ENCODE data around the gene PLPP6.
A peak's percentile ranks its signal among the peaks of the same experiment; 100 is the strongest.

Gene PLPP6

GRCh38 chr9:4662108-4662988 lies at the start of gene PLPP6:
TSS of gene PLPP6 (plus strand) at chr9:4662294. CDS start at chr9:4662376, 82 bp downstream.
- Histone ChIP-seq H3K4me3 (ENCODE audit: low read depth in 1 of 2, low read length in 2 of 2) (peak within 1 kb of the TSS; percentile 85 to 87), H3K9ac (ENCODE audit: low read depth in 1 of 2, low read length in 2 of 2) (peak within 1 kb of the TSS; percentile 72 to 86), H3K9me3 (ENCODE audit: control insufficient read depth in 1 of 2, low read length in 2 of 2) (no peaks in the 10 kb centered on the region), H3K4me1 (ENCODE audit: control insufficient read depth in 1 of 2, insufficient read depth in 2 of 2, low read length in 2 of 2) (peaks cover 38 to 42% of the 10 kb centered on the region in 2 donors), H3K36me3 (ENCODE audit: control insufficient read depth in 1 of 2, insufficient read depth in 2 of 2, low read length in 2 of 2) (no peaks in the 10 kb centered on the region), H3K27ac (ENCODE audit: low read depth, low read length) (peak within 1 kb of the TSS; percentile 84), H3K27me3 (ENCODE audit: control insufficient read depth in 1 of 2, insufficient read depth in 2 of 2, low read length in 2 of 2) (no peaks in the 10 kb centered on the region)

- Histone ChIP-seq H3K4me1 (ENCODE audit: control insufficient read depth in 1 of 2, insufficient read depth in 2 of 2, low read length in 2 of 2) (no peaks in the 10 kb centered on the region), H3K36me3 (ENCODE audit: control insufficient read depth in 1 of 2, insufficient read depth in 2 of 2, low read length in 2 of 2) (peaks cover 0 to 17% of the 10 kb centered on the region in 2 donors), H3K9me3 (ENCODE audit: control insufficient read depth in 1 of 2, low read length in 2 of 2) (no peaks in the 10 kb centered on the region), H3K9ac (ENCODE audit: low read depth in 1 of 2, low read length in 2 of 2) (no peak overlapping the region), H3K4me3 (ENCODE audit: low read depth in 1 of 2, low read length in 2 of 2) (no peak overlapping the region), H3K27ac (ENCODE audit: low read depth, low read length) (no peak overlapping the region), H3K27me3 (ENCODE audit: control insufficient read depth in 1 of 2, insufficient read depth in 2 of 2, low read length in 2 of 2) (no peaks in the 10 kb centered on the region)
These were observed 47.5 kb upstream of the PLPP6 start for GRCh38 chr9:4614627-4615026.

GRCh38 chr9:4615251-4615650 lies 46.8 kb upstream of the PLPP6 start:
- peaks cover 0 to 17% of the 10 kb centered on the region in 2 donors for H3K36me3 ChIP-seq (ENCODE audit: control insufficient read depth in 1 of 2, insufficient read depth in 2 of 2, low read length in 2 of 2)
- H3K4me1 ChIP-seq (ENCODE audit: control insufficient read depth in 1 of 2, insufficient read depth in 2 of 2, low read length in 2 of 2): no peaks in the 10 kb centered on the region
- no peaks in the 10 kb centered on the region for H3K9me3 ChIP-seq (ENCODE audit: control insufficient read depth in 1 of 2, low read length in 2 of 2)
- H3K27ac ChIP-seq (ENCODE audit: low read depth, low read length): no peak overlapping the region
- H3K27me3 ChIP-seq (ENCODE audit: control insufficient read depth in 1 of 2, insufficient read depth in 2 of 2, low read length in 2 of 2): no peaks in the 10 kb centered on the region
- no peak overlapping the region for H3K9ac ChIP-seq (ENCODE audit: low read depth in 1 of 2, low read length in 2 of 2)
- H3K4me3 ChIP-seq (ENCODE audit: low read depth in 1 of 2, low read length in 2 of 2): no peak overlapping the region

GRCh38 chr9:4615778-4616177 lies 46.3 kb upstream of the PLPP6 start:
- H3K27me3 ChIP-seq (ENCODE audit: control insufficient read depth in 1 of 2, insufficient read depth in 2 of 2, low read length in 2 of 2): no peaks in the 10 kb centered on the region
- no peak overlapping the region for H3K9ac ChIP-seq (ENCODE audit: low read depth in 1 of 2, low read length in 2 of 2)

GRCh38 chr9:4617752-4618151 lies 44.3 kb upstream of the PLPP6 start:
- Histone ChIP-seq H3K4me1 (ENCODE audit: control insufficient read depth in 1 of 2, insufficient read depth in 2 of 2, low read length in 2 of 2) (no peaks in the 10 kb centered on the region), H3K9me3 (ENCODE audit: control insufficient read depth in 1 of 2, low read length in 2 of 2) (no peaks in the 10 kb centered on the region), H3K27ac (ENCODE audit: low read depth, low read length) (no peak overlapping the region), H3K36me3 (ENCODE audit: control insufficient read depth in 1 of 2, insufficient read depth in 2 of 2, low read length in 2 of 2) (peaks cover 10 to 29% of the 10 kb centered on the region in 2 donors), H3K27me3 (ENCODE audit: control insufficient read depth in 1 of 2, insufficient read depth in 2 of 2, low read length in 2 of 2) (no peaks in the 10 kb centered on the region), H3K4me3 (ENCODE audit: low read depth in 1 of 2, low read length in 2 of 2) (no peak overlapping the region), H3K9ac (ENCODE audit: low read depth in 1 of 2, low read length in 2 of 2) (no peak overlapping the region)

More at GRCh38 chr9:4615778-4616177, 46.3 kb upstream of the PLPP6 start:
- Histone ChIP-seq H3K27ac (ENCODE audit: low read depth, low read length) (no peak overlapping the region), H3K36me3 (ENCODE audit: control insufficient read depth in 1 of 2, insufficient read depth in 2 of 2, low read length in 2 of 2) (peaks cover 0 to 18% of the 10 kb centered on the region in 2 donors), H3K4me1 (ENCODE audit: control insufficient read depth in 1 of 2, insufficient read depth in 2 of 2, low read length in 2 of 2) (no peaks in the 10 kb centered on the region), H3K4me3 (ENCODE audit: low read depth in 1 of 2, low read length in 2 of 2) (no peak overlapping the region), H3K9me3 (ENCODE audit: control insufficient read depth in 1 of 2, low read length in 2 of 2) (no peaks in the 10 kb centered on the region)

- peaks cover 10 to 29% of the 10 kb centered on the region in 2 donors for H3K36me3 ChIP-seq (ENCODE audit: control insufficient read depth in 1 of 2, insufficient read depth in 2 of 2, low read length in 2 of 2)
- no peaks in the 10 kb centered on the region for H3K9me3 ChIP-seq (ENCODE audit: control insufficient read depth in 1 of 2, low read length in 2 of 2)
- H3K27me3 ChIP-seq (ENCODE audit: control insufficient read depth in 1 of 2, insufficient read depth in 2 of 2, low read length in 2 of 2): no peaks in the 10 kb centered on the region
- H3K4me3 ChIP-seq (ENCODE audit: low read depth in 1 of 2, low read length in 2 of 2): no peak overlapping the region
- no peaks in the 10 kb centered on the region for H3K4me1 ChIP-seq (ENCODE audit: control insufficient read depth in 1 of 2, insufficient read depth in 2 of 2, low read length in 2 of 2)
- H3K9ac ChIP-seq (ENCODE audit: low read depth in 1 of 2, low read length in 2 of 2): no peak overlapping the region
- H3K27ac ChIP-seq (ENCODE audit: low read depth, low read length): no peak overlapping the region
These were observed 43.4 kb upstream of the PLPP6 start for GRCh38 chr9:4618700-4619099.

GRCh38 chr9:4620057-4620765 lies 41.9 kb upstream of the PLPP6 start:
- no peaks in the 10 kb centered on the region for H3K4me1 ChIP-seq (ENCODE audit: control insufficient read depth in 1 of 2, insufficient read depth in 2 of 2, low read length in 2 of 2)
- no peak overlapping the region for H3K9ac ChIP-seq (ENCODE audit: low read depth in 1 of 2, low read length in 2 of 2)
- H3K36me3 ChIP-seq (ENCODE audit: control insufficient read depth in 1 of 2, insufficient read depth in 2 of 2, low read length in 2 of 2): peaks cover 10 to 18% of the 10 kb centered on the region in 2 donors
- no peak overlapping the region for H3K27ac ChIP-seq (ENCODE audit: low read depth, low read length)
- H3K27me3 ChIP-seq (ENCODE audit: control insufficient read depth in 1 of 2, insufficient read depth in 2 of 2, low read length in 2 of 2): no peaks in the 10 kb centered on the region
- no peaks in the 10 kb centered on the region for H3K9me3 ChIP-seq (ENCODE audit: control insufficient read depth in 1 of 2, low read length in 2 of 2)
- no peak overlapping the region for H3K4me3 ChIP-seq (ENCODE audit: low read depth in 1 of 2, low read length in 2 of 2)

GRCh38 chr9:4620881-4621555 lies 41.1 kb upstream of the PLPP6 start:
- Histone ChIP-seq H3K4me3 (ENCODE audit: low read depth in 1 of 2, low read length in 2 of 2) (no peak overlapping the region), H3K27ac (ENCODE audit: low read depth, low read length) (no peak overlapping the region), H3K9ac (ENCODE audit: low read depth in 1 of 2, low read length in 2 of 2) (no peak overlapping the region), H3K27me3 (ENCODE audit: control insufficient read depth in 1 of 2, insufficient read depth in 2 of 2, low read length in 2 of 2) (no peaks in the 10 kb centered on the region), H3K36me3 (ENCODE audit: control insufficient read depth in 1 of 2, insufficient read depth in 2 of 2, low read length in 2 of 2) (peaks cover 11 to 16% of the 10 kb centered on the region in 2 donors), H3K9me3 (ENCODE audit: control insufficient read depth in 1 of 2, low read length in 2 of 2) (no peaks in the 10 kb centered on the region), H3K4me1 (ENCODE audit: control insufficient read depth in 1 of 2, insufficient read depth in 2 of 2, low read length in 2 of 2) (no peaks in the 10 kb centered on the region)

- Histone ChIP-seq H3K9ac (ENCODE audit: low read depth in 1 of 2, low read length in 2 of 2) (no peak overlapping the region), H3K36me3 (ENCODE audit: control insufficient read depth in 1 of 2, insufficient read depth in 2 of 2, low read length in 2 of 2) (peaks cover 15 to 16% of the 10 kb centered on the region in 2 donors), H3K4me1 (ENCODE audit: control insufficient read depth in 1 of 2, insufficient read depth in 2 of 2, low read length in 2 of 2) (no peaks in the 10 kb centered on the region), H3K4me3 (ENCODE audit: low read depth in 1 of 2, low read length in 2 of 2) (no peak overlapping the region), H3K27ac (ENCODE audit: low read depth, low read length) (no peak overlapping the region), H3K27me3 (ENCODE audit: control insufficient read depth in 1 of 2, insufficient read depth in 2 of 2, low read length in 2 of 2) (no peaks in the 10 kb centered on the region), H3K9me3 (ENCODE audit: control insufficient read depth in 1 of 2, low read length in 2 of 2) (no peaks in the 10 kb centered on the region)
These were observed 40.1 kb upstream of the PLPP6 start for GRCh38 chr9:4622016-4622415.

- Histone ChIP-seq H3K9ac (ENCODE audit: low read depth in 1 of 2, low read length in 2 of 2) (no peak overlapping the region), H3K4me3 (ENCODE audit: low read depth in 1 of 2, low read length in 2 of 2) (no peak overlapping the region), H3K27ac (ENCODE audit: low read depth, low read length) (no peak overlapping the region), H3K27me3 (ENCODE audit: control insufficient read depth in 1 of 2, insufficient read depth in 2 of 2, low read length in 2 of 2) (no peaks in the 10 kb centered on the region), H3K4me1 (ENCODE audit: control insufficient read depth in 1 of 2, insufficient read depth in 2 of 2, low read length in 2 of 2) (no peaks in the 10 kb centered on the region), H3K36me3 (ENCODE audit: control insufficient read depth in 1 of 2, insufficient read depth in 2 of 2, low read length in 2 of 2) (peaks cover 4 to 8% of the 10 kb centered on the region in 2 donors), H3K9me3 (ENCODE audit: control insufficient read depth in 1 of 2, low read length in 2 of 2) (no peaks in the 10 kb centered on the region)
These were observed 31.3 kb upstream of the PLPP6 start for GRCh38 chr9:4630836-4631235.
